Ishikawa (cell line): ENCODE measurements around the gene DMRT3.

Experiments used
- CEBPB ChIP-seq: IDR thresholded peaks from 2 replicates; pipeline ENCODE4 v1.6.1; 2012
- CREB1 ChIP-seq: IDR thresholded peaks from 2 replicates; pipeline ENCODE4 v1.6.1; 2012; ENCODE audit warnings: low read depth
- EGR1 ChIP-seq: IDR thresholded peaks from 2 replicates; pipeline ENCODE4 v1.6.1; 2012
- EP300 ChIP-seq: IDR thresholded peaks from 2 replicates; pipeline ENCODE4 v1.6.1; 2012; ENCODE audit warnings: borderline replicate concordance
- FOXM1 ChIP-seq: IDR thresholded peaks from 2 replicates; pipeline ENCODE4 v1.6.1; 2012; ENCODE audit warnings: low read depth, borderline replicate concordance
- MAX ChIP-seq: IDR thresholded peaks from 2 replicates; pipeline ENCODE4 v1.6.1; 2012
- NFIC ChIP-seq: IDR thresholded peaks from 2 replicates; pipeline ENCODE4 v1.6.1; 2012
- RAD21 ChIP-seq: IDR thresholded peaks from 2 replicates; pipeline ENCODE4 v1.6.1; 2012; ENCODE audit warnings: low read depth
- TAF1 ChIP-seq: IDR thresholded peaks from 2 replicates; pipeline ENCODE4 v1.6.1; 2012; ENCODE audit warnings: low read depth, mild to moderate bottlenecking
- TCF12 ChIP-seq: IDR thresholded peaks from 2 replicates; pipeline ENCODE4 v1.6.1; 2012; ENCODE audit warnings: low read depth
- TEAD4 ChIP-seq: IDR thresholded peaks from 2 replicates; pipeline ENCODE4 v1.6.1; 2012
- YY1 ChIP-seq: IDR thresholded peaks from 2 replicates; pipeline ENCODE4 v1.6.1; 2012; ENCODE audit warnings: low read depth
- ZBTB7A ChIP-seq: IDR thresholded peaks from 2 replicates; pipeline ENCODE4 v1.6.1; 2012; ENCODE audit warnings: low read depth
- TF ChIP-seq, protein P1 (sequence below): IDR thresholded peaks from 2 replicates; pipeline ENCODE4 v1.6.1; 2012; ENCODE audit warnings: low read depth, mild to moderate bottlenecking
- TF ChIP-seq, protein P2 (sequence below): IDR thresholded peaks from 2 replicates; pipeline ENCODE4 v1.6.1; 2012

Gene DMRT3

DNA sequence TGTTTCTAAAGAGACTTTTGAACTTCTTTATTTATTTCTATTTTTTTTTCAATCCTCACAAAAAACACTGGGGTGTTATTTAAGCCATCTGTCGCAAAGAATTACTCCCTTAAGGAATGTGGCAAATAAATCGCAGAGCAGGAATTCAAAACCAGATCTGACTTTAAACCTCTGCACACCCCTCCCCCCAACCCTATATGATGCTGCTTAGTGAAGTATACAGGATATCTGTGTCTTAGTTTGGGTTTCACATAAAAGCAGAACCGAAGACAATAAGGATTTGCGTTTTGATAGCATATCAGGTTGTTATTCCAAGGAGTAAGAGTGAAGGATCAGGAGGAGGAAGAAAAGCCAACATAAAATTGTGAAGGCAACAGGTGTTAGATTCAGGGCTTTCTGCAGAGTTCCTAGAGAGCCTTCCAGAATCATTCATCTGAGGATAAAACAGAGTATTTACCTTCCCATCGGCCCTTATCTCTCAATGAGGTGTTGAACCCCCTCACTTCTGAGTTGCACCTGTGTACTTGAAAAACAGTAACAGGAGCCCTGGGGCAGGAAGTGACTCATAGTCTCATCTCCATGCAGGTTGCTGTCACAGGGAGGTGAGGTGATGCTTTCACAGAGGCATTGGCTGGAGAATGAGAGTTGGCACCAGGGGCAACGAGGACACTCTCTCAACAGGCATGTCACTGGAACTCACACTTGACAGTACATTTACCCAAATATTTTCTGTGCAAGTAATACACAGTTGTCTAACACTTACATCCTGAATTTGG lies 33.5 kb upstream of the DMRT3 start:
- no peak for TF ChIP-seq TEAD4
- no peak for TF ChIP-seq CEBPB
- TF ChIP-seq, protein P1, sequence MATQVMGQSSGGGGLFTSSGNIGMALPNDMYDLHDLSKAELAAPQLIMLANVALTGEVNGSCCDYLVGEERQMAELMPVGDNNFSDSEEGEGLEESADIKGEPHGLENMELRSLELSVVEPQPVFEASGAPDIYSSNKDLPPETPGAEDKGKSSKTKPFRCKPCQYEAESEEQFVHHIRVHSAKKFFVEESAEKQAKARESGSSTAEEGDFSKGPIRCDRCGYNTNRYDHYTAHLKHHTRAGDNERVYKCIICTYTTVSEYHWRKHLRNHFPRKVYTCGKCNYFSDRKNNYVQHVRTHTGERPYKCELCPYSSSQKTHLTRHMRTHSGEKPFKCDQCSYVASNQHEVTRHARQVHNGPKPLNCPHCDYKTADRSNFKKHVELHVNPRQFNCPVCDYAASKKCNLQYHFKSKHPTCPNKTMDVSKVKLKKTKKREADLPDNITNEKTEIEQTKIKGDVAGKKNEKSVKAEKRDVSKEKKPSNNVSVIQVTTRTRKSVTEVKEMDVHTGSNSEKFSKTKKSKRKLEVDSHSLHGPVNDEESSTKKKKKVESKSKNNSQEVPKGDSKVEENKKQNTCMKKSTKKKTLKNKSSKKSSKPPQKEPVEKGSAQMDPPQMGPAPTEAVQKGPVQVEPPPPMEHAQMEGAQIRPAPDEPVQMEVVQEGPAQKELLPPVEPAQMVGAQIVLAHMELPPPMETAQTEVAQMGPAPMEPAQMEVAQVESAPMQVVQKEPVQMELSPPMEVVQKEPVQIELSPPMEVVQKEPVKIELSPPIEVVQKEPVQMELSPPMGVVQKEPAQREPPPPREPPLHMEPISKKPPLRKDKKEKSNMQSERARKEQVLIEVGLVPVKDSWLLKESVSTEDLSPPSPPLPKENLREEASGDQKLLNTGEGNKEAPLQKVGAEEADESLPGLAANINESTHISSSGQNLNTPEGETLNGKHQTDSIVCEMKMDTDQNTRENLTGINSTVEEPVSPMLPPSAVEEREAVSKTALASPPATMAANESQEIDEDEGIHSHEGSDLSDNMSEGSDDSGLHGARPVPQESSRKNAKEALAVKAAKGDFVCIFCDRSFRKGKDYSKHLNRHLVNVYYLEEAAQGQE, result no peak
- no peak for TF ChIP-seq EGR1
- no peak for TF ChIP-seq YY1
- TF ChIP-seq CREB1, result no peak
- TF ChIP-seq NFIC, result no peak
- no peak for TF ChIP-seq TCF12
- no peak for TF ChIP-seq EP300
- TF ChIP-seq, protein P2, sequence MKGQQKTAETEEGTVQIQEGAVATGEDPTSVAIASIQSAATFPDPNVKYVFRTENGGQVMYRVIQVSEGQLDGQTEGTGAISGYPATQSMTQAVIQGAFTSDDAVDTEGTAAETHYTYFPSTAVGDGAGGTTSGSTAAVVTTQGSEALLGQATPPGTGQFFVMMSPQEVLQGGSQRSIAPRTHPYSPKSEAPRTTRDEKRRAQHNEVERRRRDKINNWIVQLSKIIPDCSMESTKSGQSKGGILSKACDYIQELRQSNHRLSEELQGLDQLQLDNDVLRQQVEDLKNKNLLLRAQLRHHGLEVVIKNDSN, result no peak
- no peak for TF ChIP-seq TAF1
- TF ChIP-seq ZBTB7A, result no peak

DNA sequence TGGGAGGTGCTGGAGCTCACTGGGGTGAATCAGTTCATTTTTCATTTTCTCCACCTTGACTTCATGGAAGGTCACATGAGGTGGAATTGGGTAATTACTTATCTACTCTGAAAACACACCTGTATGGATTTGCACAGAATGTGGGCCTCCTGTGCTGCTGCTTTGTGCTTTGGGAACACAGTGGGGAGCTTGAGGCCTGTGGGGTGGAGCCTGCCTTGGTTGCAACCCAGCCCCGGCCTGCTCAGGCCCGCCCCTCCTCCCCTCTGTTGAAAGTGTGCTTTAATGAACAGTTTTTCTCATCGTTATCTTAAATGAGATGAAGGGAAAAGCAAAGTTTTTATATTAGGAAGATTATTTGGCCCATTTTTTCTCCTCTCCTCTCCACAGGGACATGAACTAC lies 28.5 kb upstream of the DMRT3 start:
- no peak for TF ChIP-seq TCF12
- no peak for TF ChIP-seq EP300
- TF ChIP-seq, protein P1, result no peak
- no peak for TF ChIP-seq TEAD4
- no peak for TF ChIP-seq CREB1
- no peak for TF ChIP-seq TAF1
- no peak for TF ChIP-seq YY1
- no peak for TF ChIP-seq NFIC
- no peak for TF ChIP-seq EGR1
- TF ChIP-seq ZBTB7A, result no peak
- no peak for TF ChIP-seq CEBPB
- TF ChIP-seq, protein P2, result no peak
- TF ChIP-seq MAX, result no peak
- TF ChIP-seq FOXM1, result no peak
- TF ChIP-seq RAD21, result no peak

- TF ChIP-seq, protein P1, result no peak
- no peak for TF ChIP-seq CEBPB
Measured at GRCh38 chr9:948497-948896, 28.0 kb upstream of the DMRT3 start.

DNA sequence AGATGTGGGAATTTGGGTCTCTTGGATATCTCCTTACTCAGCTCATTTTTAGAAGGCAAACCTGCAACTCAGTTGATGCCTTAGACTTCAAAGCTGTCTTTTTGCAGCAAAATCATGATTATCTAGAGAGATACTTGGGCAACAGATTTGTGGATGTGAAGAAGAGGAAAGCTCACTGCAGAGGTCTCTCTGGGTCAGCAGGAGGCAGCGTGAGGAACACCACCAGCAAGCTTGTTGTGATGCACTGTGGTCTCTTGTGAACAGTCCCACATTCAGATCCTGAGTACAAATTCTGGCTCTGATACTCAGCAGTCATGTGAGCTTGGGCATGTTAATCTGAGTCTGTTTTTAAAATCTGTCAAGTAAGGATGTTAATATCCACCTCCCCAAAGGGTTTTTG lies 26.3 kb upstream of the DMRT3 start:
- TF ChIP-seq RAD21 (0 out of 2 replicates have a peak, but pooled peaks have one; percentile 4), NFIC (no peak)

- TF ChIP-seq EGR1 (no peak), NFIC (no peak), FOXM1 (no peak), CEBPB (no peak), YY1 (no peak), CREB1 (no peak), RAD21 (no peak), TEAD4 (no peak), TCF12 (no peak), TAF1 (no peak), EP300 (no peak), ZBTB7A (no peak), MAX (no peak)
- TF ChIP-seq, protein P2, result no peak
- TF ChIP-seq, protein P1, result no peak
Measured at GRCh38 chr9:952546-952945, 23.9 kb upstream of the DMRT3 start.
